ENCODE results near the gene CELSR1. TPM values are rescaled to one million over a fixed set of nuclear protein-coding genes. Genes with fewer than 3 reads are reported as not detected.

CELSR1 gene
- total RNA-seq, 1 experiment from 2014 or later, result 22.6 TPM

DNA sequence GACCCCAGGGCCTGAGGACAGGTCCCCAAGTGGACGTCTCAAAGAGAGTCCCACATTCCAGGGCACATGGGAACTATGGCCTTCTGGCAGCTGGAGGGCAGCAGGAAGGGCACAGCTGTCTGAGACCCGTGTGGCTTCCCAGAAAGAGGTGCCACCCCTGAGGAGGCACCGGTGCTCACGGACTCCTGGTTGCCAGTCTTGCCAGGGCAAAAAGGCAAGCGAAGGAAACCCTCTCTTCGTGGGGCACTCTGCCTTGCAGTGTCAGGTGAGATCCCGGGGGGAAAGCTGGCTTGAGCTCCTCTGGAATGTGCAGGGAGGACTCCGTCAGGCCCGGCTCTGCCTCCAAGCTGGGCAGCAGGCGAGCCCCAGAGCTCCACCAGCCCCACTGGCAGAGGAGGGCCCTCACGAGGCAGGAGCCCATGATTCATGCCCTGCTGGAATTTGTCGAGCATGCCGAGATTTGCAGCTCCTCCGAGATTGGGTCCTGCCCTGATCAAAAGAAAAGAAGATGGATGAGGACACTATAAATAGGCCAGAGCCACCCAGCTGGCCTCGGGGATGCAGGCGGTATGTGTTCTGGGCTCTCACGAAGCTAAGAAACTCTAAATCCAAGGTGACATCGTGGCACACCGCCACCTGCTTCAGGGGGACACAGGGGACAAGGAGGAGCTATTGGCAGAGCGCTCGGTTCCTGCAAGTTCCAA, 9.9 kb upstream of the CELSR1 start:
- TF ChIP-seq, protein P1, sequence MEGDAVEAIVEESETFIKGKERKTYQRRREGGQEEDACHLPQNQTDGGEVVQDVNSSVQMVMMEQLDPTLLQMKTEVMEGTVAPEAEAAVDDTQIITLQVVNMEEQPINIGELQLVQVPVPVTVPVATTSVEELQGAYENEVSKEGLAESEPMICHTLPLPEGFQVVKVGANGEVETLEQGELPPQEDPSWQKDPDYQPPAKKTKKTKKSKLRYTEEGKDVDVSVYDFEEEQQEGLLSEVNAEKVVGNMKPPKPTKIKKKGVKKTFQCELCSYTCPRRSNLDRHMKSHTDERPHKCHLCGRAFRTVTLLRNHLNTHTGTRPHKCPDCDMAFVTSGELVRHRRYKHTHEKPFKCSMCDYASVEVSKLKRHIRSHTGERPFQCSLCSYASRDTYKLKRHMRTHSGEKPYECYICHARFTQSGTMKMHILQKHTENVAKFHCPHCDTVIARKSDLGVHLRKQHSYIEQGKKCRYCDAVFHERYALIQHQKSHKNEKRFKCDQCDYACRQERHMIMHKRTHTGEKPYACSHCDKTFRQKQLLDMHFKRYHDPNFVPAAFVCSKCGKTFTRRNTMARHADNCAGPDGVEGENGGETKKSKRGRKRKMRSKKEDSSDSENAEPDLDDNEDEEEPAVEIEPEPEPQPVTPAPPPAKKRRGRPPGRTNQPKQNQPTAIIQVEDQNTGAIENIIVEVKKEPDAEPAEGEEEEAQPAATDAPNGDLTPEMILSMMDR (conservative IDR thresholded peaks at IDR 0.05), result no peak
- no peak overlapping the region for H4K91ac ChIP-seq (ENCODE audit: insufficient read length, low read depth, low read length)
- Mint-ChIP-seq H3K9me3 (peaks cover 0 to under 1% of the 10 kb centered on the region in 2 experiments; a peak in 2 of 5 replicates), H3K4me3 (no peak overlapping the region), H3K27ac (no peak overlapping the region), H3K27me3 (ENCODE audit: low read depth) (peaks cover 24% of the 10 kb centered on the region), H3K36me3 (ENCODE audit: insufficient read depth in 1 of 3, low read depth in 3 of 3) (peaks cover 0 to under 1% (median 0%) of the 10 kb centered on the region in 3 experiments; a peak in 1 of 7 replicates), H3K4me1 (peaks cover 5 to 12% of the 10 kb centered on the region in 2 experiments; a peak in 3 of 4 replicates)
- H3K79me1 ChIP-seq (ENCODE audit: insufficient read depth, low read depth, low read length, poor library complexity, severe bottlenecking), result no peaks in the 10 kb centered on the region
- no peaks in the 10 kb centered on the region for H3K27me3 ChIP-seq (ENCODE audit: insufficient read depth, low read length)
- H2BK5ac ChIP-seq (ENCODE audit: insufficient read length, low read length), result no peak overlapping the region
- no peak overlapping the region for H4K5ac ChIP-seq (ENCODE audit: insufficient read length, low read depth, low read length)
- no peak overlapping the region for H3K23ac ChIP-seq (ENCODE audit: insufficient read length, low read depth, low read length)
- no peaks in the 10 kb centered on the region for H3K23me2 ChIP-seq (ENCODE audit: insufficient read length, low read depth, low read length, poor library complexity, severe bottlenecking)
- H3K4ac ChIP-seq (ENCODE audit: low read depth, low read length), result no peak overlapping the region
- no peaks in the 10 kb centered on the region for H3K79me2 ChIP-seq (ENCODE audit: insufficient read depth, low read length)
- H3K56ac ChIP-seq (ENCODE audit: insufficient read length, low read depth, low read length), result no peak overlapping the region
- H2BK12ac ChIP-seq (ENCODE audit: insufficient read length, low read depth, low read length), result no peak overlapping the region
- no peak overlapping the region for H2BK15ac ChIP-seq (ENCODE audit: low read depth, low read length)
- WGBS (ENCODE audit: extremely low coverage, insufficient read length, low lambda C conversion rate), result no CpG with 5 or more reads among the region's 21 CpGs
- no peak overlapping the region for H2AFZ ChIP-seq (ENCODE audit: low read length)
- H4K8ac ChIP-seq (replicated peaks; ENCODE audit: insufficient read length, low read depth, low read length), result no peak overlapping the region
- no peak overlapping the region for H2BK120ac ChIP-seq (ENCODE audit: low read depth, low read length, poor library complexity, severe bottlenecking)
- no peak overlapping the region for H3T11ph ChIP-seq (ENCODE audit: low read length)
- H3K18ac ChIP-seq (ENCODE audit: insufficient read length, low read depth, low read length), result no peak overlapping the region
- no peak for DNase-seq
- H3K27ac ChIP-seq (ENCODE audit: insufficient read length, low read depth, low read length), result no peak overlapping the region
- no peak overlapping the region for H3K14ac ChIP-seq (ENCODE audit: insufficient read depth, low read length)
- H3K9ac ChIP-seq (ENCODE audit: extremely low read depth, insufficient read length, low read length), result no peak overlapping the region
- no peak overlapping the region for H2AK5ac ChIP-seq (ENCODE audit: insufficient read length, low read length)
- no peaks in the 10 kb centered on the region for H3K9me3 ChIP-seq (ENCODE audit: control insufficient read depth, low read depth, low read length)
- H3K4me2 ChIP-seq (ENCODE audit: insufficient read depth, insufficient read length, low read length), result no peak overlapping the region
- H2BK20ac ChIP-seq (ENCODE audit: low read depth, low read length, poor library complexity, severe bottlenecking), result no peak overlapping the region
- no peaks in the 10 kb centered on the region for H3K4me1 ChIP-seq (ENCODE audit: insufficient read depth, low read length)
- H4K20me1 ChIP-seq (ENCODE audit: control insufficient read depth, insufficient read depth, insufficient read length), result no peaks in the 10 kb centered on the region

Measured in H9 (cell line).